Fibroblast of villous mesenchyme (primary cell): ENCODE data around the gene UBQLN3. TPM values are rescaled to one million over a fixed set of nuclear protein-coding genes. Genes with fewer than 3 reads are reported as not detected.

Experiments
- DNase-seq: peaks from one replicate; pipeline ENCODE4 v3.0.0-alpha.2; 2010; ENCODE audit warnings: low read depth
- H3K4me3 ChIP-seq: 2 replicates; pipeline ENCODE4 v1.5.1; 2011; ENCODE audit warnings: low read depth, mild to moderate bottlenecking, low read length
- total RNA-seq: library from RNA; depleted of rRNA; stranded (reverse); fragments of >200 nt; gene quantifications from 2 replicates; pipeline ENCODE4 v1.2.3, GENCODE V29; 2012
- TF ChIP-seq, protein P1 (sequence below): IDR thresholded peaks from 2 replicates; pipeline ENCODE4 v1.5.1; 2012; ENCODE audit warnings: low read depth, mild to moderate bottlenecking, low read length; ENCODE audit not compliant: insufficient read depth

The UBQLN3 gene
- total RNA-seq, 1 donor: 0.43 TPM

DNA sequence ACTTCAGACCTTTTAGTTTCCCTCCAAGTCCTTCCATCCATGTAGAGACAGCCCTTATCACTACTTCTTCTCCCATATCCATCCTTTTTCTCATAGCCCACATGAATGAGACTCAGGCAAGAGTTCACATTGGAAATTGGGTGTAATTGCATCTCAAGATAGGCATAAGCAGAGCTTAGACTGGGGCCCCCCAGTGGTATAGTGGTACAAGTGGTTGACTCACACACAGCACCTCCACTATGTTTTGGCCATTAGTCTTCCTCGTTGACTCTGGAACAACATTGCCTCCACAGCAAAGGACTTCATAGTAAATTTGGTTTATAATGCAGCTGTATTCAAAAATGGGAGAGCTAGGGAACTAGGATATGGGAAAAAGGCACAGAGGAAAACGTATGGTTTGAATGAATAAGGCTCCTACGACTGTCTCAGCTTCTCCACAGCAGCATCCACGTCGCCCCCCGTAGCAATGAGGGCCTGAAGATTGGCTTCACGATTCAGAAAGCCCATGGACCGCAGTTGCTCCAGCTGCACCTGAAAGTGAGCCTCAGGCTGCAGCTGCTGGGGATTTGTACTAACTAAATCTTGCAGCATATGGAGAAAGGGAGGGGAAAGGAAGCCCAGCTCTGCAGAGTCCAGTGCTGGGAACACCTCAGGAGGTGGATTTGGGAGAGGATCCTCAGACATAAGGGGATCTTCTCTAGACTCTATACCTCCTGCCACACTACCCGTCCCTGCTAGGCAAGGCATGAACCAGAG is 2.4 kb downstream of the UBQLN3 start:
- no peak overlapping the region for H3K4me3 ChIP-seq
- TF ChIP-seq, protein P1, sequence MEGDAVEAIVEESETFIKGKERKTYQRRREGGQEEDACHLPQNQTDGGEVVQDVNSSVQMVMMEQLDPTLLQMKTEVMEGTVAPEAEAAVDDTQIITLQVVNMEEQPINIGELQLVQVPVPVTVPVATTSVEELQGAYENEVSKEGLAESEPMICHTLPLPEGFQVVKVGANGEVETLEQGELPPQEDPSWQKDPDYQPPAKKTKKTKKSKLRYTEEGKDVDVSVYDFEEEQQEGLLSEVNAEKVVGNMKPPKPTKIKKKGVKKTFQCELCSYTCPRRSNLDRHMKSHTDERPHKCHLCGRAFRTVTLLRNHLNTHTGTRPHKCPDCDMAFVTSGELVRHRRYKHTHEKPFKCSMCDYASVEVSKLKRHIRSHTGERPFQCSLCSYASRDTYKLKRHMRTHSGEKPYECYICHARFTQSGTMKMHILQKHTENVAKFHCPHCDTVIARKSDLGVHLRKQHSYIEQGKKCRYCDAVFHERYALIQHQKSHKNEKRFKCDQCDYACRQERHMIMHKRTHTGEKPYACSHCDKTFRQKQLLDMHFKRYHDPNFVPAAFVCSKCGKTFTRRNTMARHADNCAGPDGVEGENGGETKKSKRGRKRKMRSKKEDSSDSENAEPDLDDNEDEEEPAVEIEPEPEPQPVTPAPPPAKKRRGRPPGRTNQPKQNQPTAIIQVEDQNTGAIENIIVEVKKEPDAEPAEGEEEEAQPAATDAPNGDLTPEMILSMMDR: no peak

DNA sequence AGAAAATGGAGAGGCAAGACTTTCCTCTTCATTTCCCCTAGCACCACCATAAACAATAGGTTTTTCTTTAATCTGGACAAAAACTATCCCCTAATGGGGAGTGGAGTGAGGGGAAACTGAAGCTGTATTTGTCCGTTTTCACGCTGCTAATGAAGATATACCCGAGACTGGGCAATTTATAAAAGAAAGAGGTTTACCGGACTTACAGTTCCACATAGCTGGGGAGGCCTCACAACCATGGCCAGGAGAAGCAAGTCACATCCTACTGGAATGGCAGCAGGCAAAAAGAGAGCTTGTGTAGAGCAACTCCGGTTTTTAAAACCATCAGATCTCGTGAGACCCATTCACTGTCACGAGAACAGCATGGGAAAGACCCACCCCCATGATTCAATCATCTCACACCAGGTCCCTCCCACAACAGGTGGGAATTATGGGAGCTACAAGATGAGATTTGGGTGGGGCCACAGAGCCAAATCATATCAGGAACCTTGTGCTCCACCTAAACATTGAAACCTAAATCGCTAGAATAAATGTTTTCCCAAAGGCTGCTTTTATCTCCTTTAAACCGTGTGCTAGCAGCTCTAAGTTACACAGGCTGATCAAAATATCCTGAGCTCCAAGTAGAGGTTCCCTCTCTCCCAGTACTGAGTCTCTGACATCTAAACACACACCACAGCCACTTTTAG is 4.3 kb downstream of the UBQLN3 start:
- TF ChIP-seq, protein P1: no peak

More for the DNA sequence above, 2.4 kb downstream of the UBQLN3 start:
- DNase-seq: no peak

DNA sequence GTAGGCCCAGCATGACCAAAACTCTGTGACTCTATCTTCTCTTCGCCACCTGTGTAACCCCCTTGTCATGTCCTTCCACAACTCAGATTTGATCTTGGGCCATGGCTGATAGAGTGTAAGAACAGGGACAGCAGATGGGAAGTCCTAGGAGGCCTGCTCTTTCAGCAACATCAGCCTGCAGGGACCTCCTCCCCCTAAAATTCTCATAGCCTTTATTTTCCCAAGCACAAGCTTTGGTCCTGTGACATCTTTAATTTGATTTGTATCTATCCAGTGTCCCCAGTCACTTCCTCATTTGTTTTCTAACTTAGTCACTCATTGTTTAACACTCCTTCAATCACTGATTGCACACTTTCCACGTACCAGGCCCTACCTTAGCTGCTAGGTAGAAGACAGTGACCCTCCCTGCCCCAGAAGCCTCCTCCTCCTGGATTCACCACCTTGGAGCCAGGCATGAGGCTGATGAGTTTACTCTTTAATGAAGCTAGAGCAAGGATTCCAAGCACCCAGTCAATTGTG is 5.3 kb downstream of the UBQLN3 start:
- TF ChIP-seq, protein P1: no peak
- H3K4me3 ChIP-seq: no peak overlapping the region
- no peak for DNase-seq

More for the DNA sequence above, 4.3 kb downstream of the UBQLN3 start:
- no peak overlapping the region for H3K4me3 ChIP-seq
- DNase-seq: no peak

DNA sequence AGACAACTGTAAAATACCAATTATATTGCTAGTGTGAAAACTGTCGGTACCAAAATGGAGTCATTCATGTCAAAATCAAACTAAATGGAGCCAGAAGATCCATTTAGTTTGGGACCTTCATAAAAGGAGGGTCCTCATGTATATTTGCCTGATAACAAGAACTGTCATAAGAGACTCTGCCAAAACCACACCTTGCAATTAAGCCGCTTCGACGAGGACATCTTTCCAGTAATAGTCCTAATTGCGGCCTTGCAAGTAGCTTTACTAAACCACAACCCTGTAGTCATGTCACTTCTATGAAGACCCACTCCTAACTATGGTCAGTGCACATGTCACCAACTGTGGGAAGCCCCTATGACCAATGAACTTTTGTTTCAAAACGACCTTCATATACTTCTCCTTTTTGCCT is 9.4 kb downstream of the UBQLN3 start:
- H3K4me3 ChIP-seq: no peak overlapping the region
- TF ChIP-seq, protein P1: no peak
- no peak for DNase-seq

DNA sequence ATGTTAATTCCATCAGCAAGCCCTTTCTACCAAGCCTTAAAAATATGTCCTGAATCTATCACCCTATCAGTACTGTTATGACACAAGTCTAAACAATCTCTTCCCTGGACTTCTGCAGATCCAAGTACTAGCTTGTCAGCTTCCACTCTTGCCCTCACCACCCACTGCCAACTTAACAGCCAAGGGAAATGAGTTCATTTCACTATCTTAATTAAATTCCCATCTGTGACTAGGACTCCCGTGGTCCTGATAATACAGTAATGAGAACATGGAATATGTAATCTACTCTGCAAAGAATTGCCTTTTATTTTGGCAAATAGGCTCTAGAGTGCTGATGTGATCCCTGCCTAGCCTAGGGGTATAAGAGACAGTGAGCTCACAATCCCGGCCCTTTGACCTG is 10.1 kb downstream of the UBQLN3 start:
- no peak for DNase-seq
- TF ChIP-seq, protein P1: no peak
- H3K4me3 ChIP-seq: no peak overlapping the region

DNA sequence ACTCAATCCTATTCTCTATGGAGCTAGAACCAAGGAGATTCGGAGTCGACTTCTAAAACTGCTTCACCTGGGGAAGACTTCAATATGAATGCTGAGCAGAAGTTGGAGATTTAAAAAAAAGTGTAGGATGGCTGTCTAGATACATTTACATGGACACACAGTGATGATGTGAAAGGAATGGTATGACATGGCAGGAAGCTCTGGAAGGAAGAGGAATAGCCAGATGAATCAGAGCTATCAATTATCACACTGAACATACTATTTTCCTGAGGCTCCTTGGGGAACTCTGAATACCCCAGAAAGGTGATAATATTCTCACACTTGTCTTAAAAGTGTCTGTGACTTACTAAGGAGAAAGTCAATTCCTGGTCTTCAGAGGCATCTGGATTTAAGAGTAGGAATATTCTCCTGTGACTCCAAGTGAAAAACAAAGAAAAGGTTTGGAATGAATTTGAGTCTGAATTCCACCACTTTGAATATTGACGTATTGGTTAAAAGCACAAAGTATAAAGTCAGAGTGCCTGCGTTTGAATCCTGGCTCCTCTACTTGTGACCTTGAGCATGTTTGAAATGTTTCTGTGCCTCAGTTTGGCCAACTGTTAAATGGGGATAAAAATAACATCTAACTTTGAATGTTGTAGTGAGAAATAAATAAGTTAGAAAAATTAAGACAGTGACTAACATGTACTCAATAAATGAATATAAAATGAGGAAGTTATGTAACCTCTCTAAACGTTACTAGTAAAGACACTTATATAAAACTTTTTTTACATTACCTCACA is 20.0 kb downstream of the UBQLN3 start:
- TF ChIP-seq, protein P1: no peak
- no peak for DNase-seq
- no peak overlapping the region for H3K4me3 ChIP-seq
